HepG2 (cell line): ENCODE results near the gene CHID1. TPM values are rescaled to one million over a fixed set of nuclear protein-coding genes. Genes with fewer than 3 reads are reported as not detected.

Experiments used
- BHLHE40 ChIP-seq: IDR thresholded peaks from 2 replicates; pipeline ENCODE4 v1.6.1; 2011; ENCODE audit warnings: low read length, improper control_type of control experiment
- BRD4 ChIP-seq: sonication (generic); formaldehyde crosslinking; IDR thresholded peaks from 2 replicates; pipeline ENCODE4 v1.4.0; 2020; ENCODE audit warnings: missing genetic modification reagents
- HCFC1 ChIP-seq: fragments of 150-350 bp; IDR thresholded peaks from 2 replicates; pipeline ENCODE4 v1.6.1; 2014; ENCODE audit warnings: low read depth, low read length
- ISL2 ChIP-seq: sonication (generic); formaldehyde crosslinking; IDR thresholded peaks from 2 replicates; pipeline ENCODE4 v1.5.0; 2020; ENCODE audit warnings: missing genetic modification reagents
- JUND ChIP-seq: sonication (generic); formaldehyde crosslinking; IDR thresholded peaks from 2 replicates; pipeline ENCODE4 v1.8.0; 2022; ENCODE audit warnings: mild to moderate bottlenecking, missing genetic modification reagents
- KLF12 ChIP-seq: sonication (generic); formaldehyde crosslinking; IDR thresholded peaks from 2 replicates; pipeline ENCODE4 v1.4.0; 2020; ENCODE audit warnings: missing genetic modification reagents, borderline replicate concordance
- MIER3 ChIP-seq: IDR thresholded peaks from 2 replicates; pipeline ENCODE4 v1.6.1; 2016; ENCODE audit warnings: missing compliant biosample characterization, borderline replicate concordance
- NAIF1 ChIP-seq: sonication (generic); formaldehyde crosslinking; IDR thresholded peaks from 2 replicates; pipeline ENCODE4 v1.5.0; 2020; ENCODE audit warnings: mild to moderate bottlenecking, missing genetic modification reagents, borderline replicate concordance
- RORA ChIP-seq: sonication (generic); formaldehyde crosslinking; IDR thresholded peaks from 2 replicates; pipeline ENCODE4 v1.5.0; 2020; ENCODE audit warnings: mild to moderate bottlenecking, missing genetic modification reagents, moderate library complexity
- SMYD3 ChIP-seq: sonication (generic); formaldehyde crosslinking; IDR thresholded peaks from 2 replicates; pipeline ENCODE4 v1.8.1; 2023; ENCODE audit warnings: mild to moderate bottlenecking, missing genetic modification reagents
- SOX5 ChIP-seq: IDR thresholded peaks from 2 replicates; pipeline ENCODE4 v1.6.1; 2016; ENCODE audit warnings: borderline replicate concordance
- ZFP37 ChIP-seq: sonication (generic); formaldehyde crosslinking; IDR thresholded peaks from 2 replicates; pipeline ENCODE4 v1.4.0; 2020; ENCODE audit warnings: missing genetic modification reagents, borderline replicate concordance
- ZFX ChIP-seq: sonication (generic); formaldehyde crosslinking; IDR thresholded peaks from 2 replicates; pipeline ENCODE4 v1.4.0; 2020; ENCODE audit warnings: mild to moderate bottlenecking, low read depth, missing genetic modification reagents, moderate library complexity
- ZNF143 ChIP-seq: sonication (generic); formaldehyde crosslinking; IDR thresholded peaks from 2 replicates; pipeline ENCODE4 v1.4.0; 2020; ENCODE audit warnings: missing genetic modification reagents
- ZNF224 ChIP-seq: sonication (generic); formaldehyde crosslinking; IDR thresholded peaks from 2 replicates; pipeline ENCODE4 v1.5.0; 2020; ENCODE audit warnings: mild to moderate bottlenecking, missing genetic modification reagents
- ZNF30 ChIP-seq: sonication (generic); formaldehyde crosslinking; IDR thresholded peaks from 2 replicates; pipeline ENCODE4 v1.5.0; 2020; ENCODE audit warnings: mild to moderate bottlenecking, missing genetic modification reagents
- ZNF33B ChIP-seq: sonication (generic); formaldehyde crosslinking; IDR thresholded peaks from 2 replicates; pipeline ENCODE4 v1.5.1; 2020; ENCODE audit warnings: mild to moderate bottlenecking, missing genetic modification reagents
- ZNF556 ChIP-seq: sonication (generic); formaldehyde crosslinking; IDR thresholded peaks from 2 replicates; pipeline ENCODE4 v1.4.0; 2020; ENCODE audit warnings: mild to moderate bottlenecking, missing genetic modification reagents, borderline replicate concordance
- ZNF557 ChIP-seq: sonication (generic); formaldehyde crosslinking; IDR thresholded peaks from 2 replicates; pipeline ENCODE4 v1.4.0; 2020; ENCODE audit warnings: missing genetic modification reagents
- ZNF761 ChIP-seq: sonication (generic); formaldehyde crosslinking; conservative IDR thresholded peaks from 2 replicates; pipeline ENCODE4 v1.4.0; 2020; ENCODE audit warnings: mild to moderate bottlenecking, missing genetic modification reagents
- ZSCAN20 ChIP-seq: sonication (generic); formaldehyde crosslinking; IDR thresholded peaks from 2 replicates; pipeline ENCODE4 v1.4.0; 2020; ENCODE audit warnings: missing genetic modification reagents, mild to moderate bottlenecking, borderline replicate concordance
- ZSCAN9 ChIP-seq: IDR thresholded peaks from 2 replicates; pipeline ENCODE4 v1.6.1; 2016; ENCODE audit warnings: borderline replicate concordance
- polyA plus RNA-seq, 8 experiments: library from polyadenylated mRNA; depleted of rRNA in 3 of 8; stranded (reverse) in 7 of 8; unstranded in 1 of 8; fragments of >200 nt; fragmentation: Illumina TruSeq in 4 of 8; extraction: Trizol in 4 of 8; gene quantifications; 2 replicates each; pipeline versions ENCODE4 v1.2.1 to v1.2.3, GENCODE V29; 2011 to 2016; ENCODE audit warnings: low read depth in 4 of 8, missing spikeins in 1 of 8, mixed read lengths in 1 of 8; ENCODE audit not compliant: insufficient read depth in 1 of 8
- total RNA-seq, 5 experiments: library from RNA; depleted of rRNA; stranded (reverse); fragments of >200 nt; fragmentation: Illumina TruSeq; extraction: Trizol; gene quantifications; 2 replicates each; pipeline ENCODE4 v1.2.3, GENCODE V29; 2016; ENCODE audit warnings: low read depth in 1 of 5
- TF ChIP-seq, protein P1 (sequence below): sonication (generic); formaldehyde crosslinking; IDR thresholded peaks from 2 replicates; pipeline ENCODE4 v1.4.0; 2020; ENCODE audit warnings: low read depth, missing genetic modification reagents
- TF ChIP-seq, protein P2 (sequence below): sonication (generic); formaldehyde crosslinking; IDR thresholded peaks from 2 replicates; pipeline ENCODE4 v1.4.0; 2020; ENCODE audit warnings: mild to moderate bottlenecking, missing genetic modification reagents
- TF ChIP-seq, protein P3 (sequence below): IDR thresholded peaks from 2 replicates; pipeline ENCODE4 v1.6.1; 2016; ENCODE audit warnings: missing biosample characterization, missing genetic modification reagents, low read depth
- TF ChIP-seq, protein P4 (sequence below): sonication (generic); formaldehyde crosslinking; IDR thresholded peaks from 2 replicates; pipeline ENCODE4 v1.8.0; 2022; ENCODE audit warnings: mild to moderate bottlenecking, missing genetic modification reagents, moderate library complexity
- TF ChIP-seq, protein P5 (sequence below): sonication (generic); formaldehyde crosslinking; IDR thresholded peaks from 2 replicates; pipeline ENCODE4 v1.8.1; 2023; ENCODE audit warnings: mild to moderate bottlenecking, missing genetic modification reagents

Gene CHID1
- total and polyA plus RNA-seq, 2 of the 13 experiments (the other 11 are each of a cell fraction or from before 2014, with no cell fraction given): 65.1 to 93.6 TPM

DNA sequence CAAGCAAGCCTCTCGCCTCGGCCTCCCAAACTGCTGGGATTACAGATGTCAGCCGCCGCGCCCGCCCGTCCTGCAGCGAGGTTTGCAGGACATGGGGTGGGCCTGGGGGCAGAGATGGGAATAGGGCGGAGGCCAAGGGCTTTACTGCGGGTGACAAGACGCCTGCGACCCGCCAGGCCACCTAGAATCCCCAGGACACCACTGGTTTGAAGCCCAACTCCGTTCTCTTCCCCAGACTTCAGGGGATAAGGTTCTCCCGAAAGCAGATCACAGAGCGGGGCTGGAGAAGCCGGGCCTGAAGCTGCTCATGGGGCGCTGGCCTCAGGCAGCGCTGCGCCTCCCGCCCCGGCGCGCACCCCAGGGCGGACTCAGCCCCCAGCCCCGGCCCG lies 68.6 kb downstream of the CHID1 start (continued):
- TF ChIP-seq, protein P1, sequence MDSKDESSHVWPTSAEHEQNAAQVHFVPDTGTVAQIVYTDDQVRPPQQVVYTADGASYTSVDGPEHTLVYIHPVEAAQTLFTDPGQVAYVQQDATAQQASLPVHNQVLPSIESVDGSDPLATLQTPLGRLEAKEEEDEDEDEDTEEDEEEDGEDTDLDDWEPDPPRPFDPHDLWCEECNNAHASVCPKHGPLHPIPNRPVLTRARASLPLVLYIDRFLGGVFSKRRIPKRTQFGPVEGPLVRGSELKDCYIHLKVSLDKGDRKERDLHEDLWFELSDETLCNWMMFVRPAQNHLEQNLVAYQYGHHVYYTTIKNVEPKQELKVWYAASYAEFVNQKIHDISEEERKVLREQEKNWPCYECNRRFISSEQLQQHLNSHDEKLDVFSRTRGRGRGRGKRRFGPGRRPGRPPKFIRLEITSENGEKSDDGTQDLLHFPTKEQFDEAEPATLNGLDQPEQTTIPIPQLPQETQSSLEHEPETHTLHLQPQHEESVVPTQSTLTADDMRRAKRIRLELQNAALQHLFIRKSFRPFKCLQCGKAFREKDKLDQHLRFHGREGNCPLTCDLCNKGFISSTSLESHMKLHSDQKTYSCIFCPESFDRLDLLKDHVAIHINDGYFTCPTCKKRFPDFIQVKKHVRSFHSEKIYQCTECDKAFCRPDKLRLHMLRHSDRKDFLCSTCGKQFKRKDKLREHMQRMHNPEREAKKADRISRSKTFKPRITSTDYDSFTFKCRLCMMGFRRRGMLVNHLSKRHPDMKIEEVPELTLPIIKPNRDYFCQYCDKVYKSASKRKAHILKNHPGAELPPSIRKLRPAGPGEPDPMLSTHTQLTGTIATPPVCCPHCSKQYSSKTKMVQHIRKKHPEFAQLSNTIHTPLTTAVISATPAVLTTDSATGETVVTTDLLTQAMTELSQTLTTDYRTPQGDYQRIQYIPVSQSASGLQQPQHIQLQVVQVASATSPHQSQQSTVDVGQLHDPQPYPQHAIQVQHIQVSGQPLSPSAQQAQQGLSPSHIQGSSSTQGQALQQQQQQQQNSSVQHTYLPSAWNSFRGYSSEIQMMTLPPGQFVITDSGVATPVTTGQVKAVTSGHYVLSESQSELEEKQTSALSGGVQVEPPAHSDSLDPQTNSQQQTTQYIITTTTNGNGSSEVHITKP (CRISPR knock-in tag): no peak
- TF ChIP-seq ISL2 (CRISPR knock-in tag): no peak
- no peak for TF ChIP-seq RORA (CRISPR knock-in tag)
- TF ChIP-seq SMYD3 (CRISPR knock-in tag): no peak
- TF ChIP-seq, protein P2, sequence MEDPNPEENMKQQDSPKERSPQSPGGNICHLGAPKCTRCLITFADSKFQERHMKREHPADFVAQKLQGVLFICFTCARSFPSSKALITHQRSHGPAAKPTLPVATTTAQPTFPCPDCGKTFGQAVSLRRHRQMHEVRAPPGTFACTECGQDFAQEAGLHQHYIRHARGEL (CRISPR knock-in tag): no peak
- TF ChIP-seq MIER3 (CRISPR knock-in tag): no peak
- no peak for TF ChIP-seq ZNF33B (CRISPR knock-in tag)
- no peak; the same call in 1 of the 2 replicates for TF ChIP-seq BRD4 (CRISPR knock-in tag)
- TF ChIP-seq ZFX (CRISPR knock-in tag): no peak
- no peak for TF ChIP-seq JUND (CRISPR knock-in tag)
- no peak for TF ChIP-seq NAIF1 (CRISPR knock-in tag)
- no peak for TF ChIP-seq ZNF556 (CRISPR knock-in tag)
- TF ChIP-seq ZNF557: no peak
- TF ChIP-seq ZSCAN20 (CRISPR knock-in tag): no peak
- no peak for TF ChIP-seq KLF12
- TF ChIP-seq BHLHE40: no peak
- no peak for TF ChIP-seq ZNF761
- TF ChIP-seq, protein P3, sequence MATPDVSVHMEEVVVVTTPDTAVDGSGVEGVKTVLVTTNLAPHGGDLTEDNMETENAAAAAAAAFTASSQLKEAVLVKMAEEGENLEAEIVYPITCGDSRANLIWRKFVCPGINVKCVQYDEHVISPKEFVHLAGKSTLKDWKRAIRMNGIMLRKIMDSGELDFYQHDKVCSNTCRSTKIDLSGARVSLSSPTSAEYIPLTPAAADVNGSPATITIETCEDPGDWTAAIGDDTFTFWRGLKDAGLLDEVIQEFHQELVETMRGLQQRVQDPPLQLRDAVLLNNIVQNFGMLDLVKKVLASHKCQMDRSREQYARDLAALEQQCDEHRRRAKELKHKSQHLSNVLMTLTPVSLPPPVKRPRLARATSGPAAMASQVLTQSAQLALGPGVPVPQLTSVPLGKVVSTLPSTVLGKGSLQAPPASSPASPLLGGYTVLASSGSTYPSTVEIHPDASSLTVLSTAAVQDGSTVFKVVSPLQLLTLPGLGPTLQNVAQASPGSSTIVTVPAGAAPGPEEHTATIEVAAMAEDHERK: no peak
- TF ChIP-seq, protein P4, sequence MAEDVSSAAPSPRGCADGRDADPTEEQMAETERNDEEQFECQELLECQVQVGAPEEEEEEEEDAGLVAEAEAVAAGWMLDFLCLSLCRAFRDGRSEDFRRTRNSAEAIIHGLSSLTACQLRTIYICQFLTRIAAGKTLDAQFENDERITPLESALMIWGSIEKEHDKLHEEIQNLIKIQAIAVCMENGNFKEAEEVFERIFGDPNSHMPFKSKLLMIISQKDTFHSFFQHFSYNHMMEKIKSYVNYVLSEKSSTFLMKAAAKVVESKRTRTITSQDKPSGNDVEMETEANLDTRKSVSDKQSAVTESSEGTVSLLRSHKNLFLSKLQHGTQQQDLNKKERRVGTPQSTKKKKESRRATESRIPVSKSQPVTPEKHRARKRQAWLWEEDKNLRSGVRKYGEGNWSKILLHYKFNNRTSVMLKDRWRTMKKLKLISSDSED (CRISPR knock-in tag): no peak
- TF ChIP-seq SOX5: no peak
- no peak for TF ChIP-seq ZNF143 (CRISPR knock-in tag)
- TF ChIP-seq ZNF224 (CRISPR knock-in tag): no peak
- no peak for TF ChIP-seq ZFP37
- no peak for TF ChIP-seq ZNF30 (CRISPR knock-in tag)
- TF ChIP-seq HCFC1: no peak
- TF ChIP-seq, protein P5, sequence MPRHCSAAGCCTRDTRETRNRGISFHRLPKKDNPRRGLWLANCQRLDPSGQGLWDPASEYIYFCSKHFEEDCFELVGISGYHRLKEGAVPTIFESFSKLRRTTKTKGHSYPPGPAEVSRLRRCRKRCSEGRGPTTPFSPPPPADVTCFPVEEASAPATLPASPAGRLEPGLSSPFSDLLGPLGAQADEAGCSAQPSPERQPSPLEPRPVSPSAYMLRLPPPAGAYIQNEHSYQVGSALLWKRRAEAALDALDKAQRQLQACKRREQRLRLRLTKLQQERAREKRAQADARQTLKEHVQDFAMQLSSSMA (CRISPR knock-in tag): no peak
- no peak for TF ChIP-seq ZSCAN9 (CRISPR knock-in tag)
